Skin of body (tissue), 2 donors: ENCODE data around the gene ADAM10. TPM values are rescaled to one million over a fixed set of nuclear protein-coding genes. Genes with fewer than 3 reads are reported as not detected.

Experiments
- DNase-seq: peaks from one replicate; lab custom pipeline; 2025; lab: John Stamatoyannopoulos, UW
- total RNA-seq: library from RNA; depleted of rRNA; stranded (reverse); fragments of >200 nt; gene quantifications from one replicate; pipeline ENCODE4 v1.2.3, GENCODE V29; 2014

ADAM10 gene
- total RNA-seq, 1 donor from 2014 or later = 75.3 TPM

DNA sequence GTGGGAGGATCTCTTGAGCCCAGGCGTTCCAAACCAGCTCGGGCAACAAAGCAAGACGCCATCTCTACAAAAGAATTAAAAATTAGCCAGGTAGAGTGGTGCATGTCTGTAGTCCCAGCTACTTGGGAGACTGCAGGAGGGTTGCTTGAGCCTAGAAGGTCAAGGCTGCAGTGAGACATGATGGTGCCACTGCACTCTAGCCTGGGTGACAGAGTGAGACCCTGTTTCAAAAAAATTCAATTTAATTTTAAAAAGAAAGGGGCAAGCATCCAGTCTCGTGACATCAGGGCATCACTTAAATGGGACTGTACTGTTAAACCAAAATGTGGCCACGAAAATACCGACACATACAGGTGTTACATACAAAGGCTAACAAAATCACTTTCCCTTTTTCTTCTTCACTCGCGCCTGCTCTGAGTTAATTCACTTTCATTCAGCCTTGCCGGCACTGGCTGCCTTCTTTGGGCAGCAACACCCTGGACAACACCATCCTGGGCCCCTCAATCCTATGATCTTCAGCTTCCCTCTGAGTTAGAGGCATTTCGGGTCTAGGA is 196.1 kb downstream of the ADAM10 start:
- no peak for DNase-seq

DNA sequence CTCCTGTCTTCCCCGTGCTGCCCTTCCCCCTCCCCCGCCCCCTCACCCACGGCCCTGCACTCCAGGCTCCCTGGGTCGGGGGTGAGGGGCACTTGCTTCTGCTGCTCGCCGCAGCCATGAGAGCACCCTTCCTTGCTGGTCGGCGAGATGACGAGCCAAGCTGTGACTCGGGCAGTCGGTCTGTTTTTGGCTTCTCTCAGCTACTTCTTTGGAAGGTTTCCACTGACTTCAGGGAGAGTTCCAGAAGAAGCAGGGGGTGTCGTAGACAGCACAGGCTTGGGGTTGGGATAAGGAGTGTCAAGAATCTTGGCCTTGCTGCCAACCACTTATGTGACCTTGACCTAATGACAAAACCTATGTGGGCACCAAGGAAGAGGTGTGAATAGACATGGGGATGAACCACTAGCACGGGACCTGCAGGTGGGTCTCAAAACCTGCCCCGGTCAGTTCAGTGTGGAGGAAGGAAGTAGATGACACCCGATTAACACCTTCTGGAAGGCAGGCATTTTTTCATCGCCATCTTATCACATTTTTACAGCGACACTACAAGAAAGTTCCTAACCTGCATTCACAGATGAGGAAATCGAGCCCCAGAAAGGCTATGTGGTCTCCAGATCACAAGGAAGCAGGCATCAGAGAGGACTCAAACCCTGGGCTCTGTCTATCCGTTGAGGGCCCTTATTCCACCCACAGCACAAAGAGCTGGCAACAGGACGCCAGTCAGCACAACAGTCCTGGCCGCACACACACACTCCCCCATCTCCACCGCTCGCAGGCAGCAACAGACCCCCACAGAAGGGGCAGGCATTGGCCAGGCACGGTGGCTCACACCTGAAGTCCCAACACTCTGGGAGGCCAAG is 196.8 kb downstream of the ADAM10 start:
- no peak for DNase-seq

DNA sequence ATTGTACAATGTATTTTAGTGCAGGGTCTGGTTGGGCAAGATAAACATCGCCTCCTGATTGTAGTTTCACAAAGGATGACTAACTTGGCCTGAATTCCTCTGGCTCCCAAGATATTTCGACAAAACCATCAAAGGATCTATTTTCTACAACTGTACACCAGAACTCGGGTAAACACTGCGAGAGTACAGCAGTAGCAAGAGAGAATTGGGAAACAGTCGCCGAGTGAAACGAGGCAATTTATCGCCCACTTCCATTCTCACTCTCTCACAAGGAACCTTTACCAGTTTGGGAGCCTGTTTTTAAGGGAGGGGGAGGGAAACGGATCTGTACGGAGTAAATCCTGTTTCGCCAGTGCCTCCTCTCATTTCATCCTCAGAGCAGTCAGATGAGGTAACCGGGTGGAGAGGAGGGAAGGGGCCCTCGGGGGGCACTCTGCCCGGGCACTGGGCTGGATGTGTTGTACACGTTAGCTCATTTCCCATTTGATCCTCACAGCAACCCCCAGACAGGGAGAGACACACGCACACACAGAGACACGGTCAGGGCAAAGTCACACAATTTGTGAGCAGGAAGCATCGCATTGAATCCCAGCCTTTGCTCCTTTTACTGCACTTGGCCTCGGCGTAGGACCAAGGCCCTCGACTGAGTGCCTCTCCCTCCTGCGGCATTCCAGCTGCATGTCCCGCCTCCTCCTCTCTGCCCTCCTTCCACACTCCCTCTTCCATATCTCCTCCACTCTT is 197.6 kb downstream of the ADAM10 start:
- peak; percentile 34 for DNase-seq

DNA sequence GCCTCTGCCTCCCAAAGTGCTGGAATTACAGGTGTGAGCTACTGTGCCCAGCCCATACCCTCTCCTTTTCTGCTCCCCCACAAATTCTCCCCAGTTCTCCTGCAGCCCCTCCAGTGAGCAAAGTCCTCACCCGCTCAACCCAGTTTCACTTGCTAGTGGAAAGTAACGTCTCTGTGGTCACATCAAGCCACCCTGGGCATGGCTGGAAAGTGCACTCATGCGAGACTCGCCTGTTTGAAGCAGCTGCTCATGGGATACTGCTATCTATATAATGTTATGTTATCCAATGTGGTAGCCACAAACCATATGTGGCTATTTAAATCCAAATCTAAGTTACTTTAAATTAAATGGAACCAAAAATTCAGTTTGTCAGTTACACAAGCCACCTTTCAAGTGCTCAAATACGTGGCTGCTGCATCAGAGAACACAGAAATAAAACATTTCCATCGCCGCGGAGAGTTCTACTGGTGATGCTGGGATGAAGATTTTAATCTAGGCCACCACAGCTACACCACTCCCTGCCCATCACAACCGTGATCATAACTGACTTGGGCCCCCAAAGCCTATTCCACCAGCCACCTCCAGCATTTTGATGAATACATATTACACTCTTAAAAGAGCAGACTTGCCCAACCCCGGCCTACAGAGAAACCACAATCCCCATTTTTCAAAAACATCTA is 198.3 kb downstream of the ADAM10 start:
- DNase-seq = no peak

DNA sequence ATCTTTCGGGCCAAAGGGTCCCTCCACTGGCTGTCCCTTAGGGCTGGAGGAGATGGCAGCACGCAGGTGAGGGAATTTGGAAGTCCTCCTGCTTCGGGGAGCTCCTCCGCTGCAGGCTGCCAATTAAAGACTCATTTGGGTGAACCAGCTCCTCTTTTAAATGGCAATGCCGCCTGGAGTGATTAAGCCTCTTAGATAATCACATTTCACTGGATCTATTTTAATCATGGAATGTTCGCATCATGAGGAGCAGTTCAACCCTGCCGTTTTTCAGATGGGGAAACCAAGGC is 199.8 kb downstream of the ADAM10 start:
- DNase-seq = no peak

DNA sequence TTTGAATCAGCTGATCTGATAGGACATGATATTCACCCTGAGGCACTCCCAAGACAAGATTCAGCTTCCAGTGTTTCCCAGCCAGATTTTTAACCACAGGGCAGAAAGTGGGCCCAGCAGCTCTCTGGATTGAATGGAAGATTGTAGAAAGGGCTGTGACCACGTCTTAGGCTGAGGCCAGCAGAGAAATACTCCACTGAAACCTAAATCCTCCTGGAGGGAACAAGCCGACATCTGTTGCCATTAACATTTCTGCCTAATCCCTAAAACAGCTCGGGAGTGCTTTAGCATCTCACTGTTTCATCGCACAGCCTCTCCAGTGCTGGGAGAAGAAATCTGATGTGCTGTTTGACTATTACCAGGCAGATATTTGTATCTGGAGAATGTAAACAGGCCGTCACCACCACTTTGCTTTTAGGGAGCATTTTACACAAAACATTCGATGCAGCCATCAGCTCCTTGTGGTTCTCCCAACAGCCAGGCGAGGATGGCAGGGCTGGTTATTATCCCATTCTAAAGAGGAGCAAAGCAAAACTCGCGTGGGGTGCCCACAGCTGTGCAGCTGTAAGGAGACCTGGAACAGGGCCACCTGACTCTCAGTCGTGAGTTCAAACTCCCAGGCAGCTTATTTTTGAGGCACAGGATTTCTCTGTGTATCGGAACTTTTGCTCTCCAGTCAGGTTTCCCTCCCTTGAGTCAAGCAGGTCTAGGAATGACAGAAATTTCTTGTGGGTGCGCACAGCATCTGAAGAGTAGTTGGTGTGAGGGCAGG is 200.3 kb downstream of the ADAM10 start:
- no peak for DNase-seq

DNA sequence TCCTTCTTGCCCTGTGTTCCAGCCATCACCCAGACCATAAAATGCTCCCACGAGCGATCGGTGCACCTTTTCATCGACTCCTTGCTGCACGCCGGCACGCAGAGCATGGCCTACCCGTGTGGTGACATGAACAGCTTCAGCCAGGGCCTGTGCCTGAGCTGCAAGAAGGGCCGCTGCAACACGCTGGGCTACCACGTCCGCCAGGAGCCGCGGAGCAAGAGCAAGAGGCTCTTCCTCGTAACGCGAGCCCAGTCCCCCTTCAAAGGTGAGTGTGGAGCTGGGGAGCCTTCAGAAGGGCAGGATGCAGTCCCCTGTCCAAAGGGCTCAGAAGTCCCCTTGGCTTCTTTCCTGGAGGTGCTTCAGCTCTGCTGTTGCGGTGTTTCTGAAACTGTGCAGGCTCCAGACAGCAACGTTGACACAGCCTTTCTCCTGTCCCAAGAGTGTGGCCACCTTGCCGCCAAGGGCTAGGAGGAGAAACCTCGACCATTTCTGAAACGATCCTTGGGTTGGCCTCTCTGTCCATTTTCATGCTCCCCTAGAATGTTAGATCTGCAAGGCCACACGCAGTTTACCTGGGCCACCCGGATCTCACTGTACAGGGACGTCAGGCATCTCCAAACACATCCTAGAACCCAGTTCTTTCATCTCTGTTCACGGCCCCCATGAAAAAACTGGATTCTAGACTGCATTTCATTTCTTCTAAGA is 201.0 kb downstream of the ADAM10 start:
- no peak for DNase-seq

DNA sequence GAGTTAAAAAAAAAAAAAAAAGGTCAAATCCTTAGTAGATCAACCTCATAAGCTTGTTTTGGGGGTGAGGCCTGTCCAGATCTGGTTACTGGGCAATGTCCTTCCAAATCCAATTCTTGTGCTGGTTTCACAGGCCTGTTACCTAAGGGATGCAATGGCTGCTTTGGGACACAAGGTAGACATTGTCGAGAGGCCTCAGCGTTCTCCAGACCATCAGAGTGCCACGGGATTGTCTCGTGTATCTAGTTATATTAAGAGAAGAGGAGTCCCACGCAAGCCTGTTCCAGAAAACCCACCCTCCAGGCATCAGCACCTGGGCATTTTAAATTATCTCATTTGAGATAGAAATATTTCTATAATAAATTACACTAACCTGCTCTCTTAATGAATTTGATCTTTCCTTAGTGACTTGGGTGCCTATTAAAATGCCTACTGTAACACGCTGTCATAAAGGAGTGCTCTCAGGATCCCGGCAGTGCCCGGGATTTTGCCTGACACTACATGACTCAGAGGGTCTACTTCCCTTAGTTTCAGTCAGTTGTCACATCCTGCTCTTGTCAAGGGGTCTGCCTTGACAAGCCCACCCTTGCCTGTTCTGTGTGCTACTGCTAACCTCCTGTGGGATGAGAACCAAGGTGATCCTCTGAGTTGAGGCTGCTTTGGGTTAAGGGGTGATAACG is 201.7 kb downstream of the ADAM10 start:
- DNase-seq = no peak

DNA sequence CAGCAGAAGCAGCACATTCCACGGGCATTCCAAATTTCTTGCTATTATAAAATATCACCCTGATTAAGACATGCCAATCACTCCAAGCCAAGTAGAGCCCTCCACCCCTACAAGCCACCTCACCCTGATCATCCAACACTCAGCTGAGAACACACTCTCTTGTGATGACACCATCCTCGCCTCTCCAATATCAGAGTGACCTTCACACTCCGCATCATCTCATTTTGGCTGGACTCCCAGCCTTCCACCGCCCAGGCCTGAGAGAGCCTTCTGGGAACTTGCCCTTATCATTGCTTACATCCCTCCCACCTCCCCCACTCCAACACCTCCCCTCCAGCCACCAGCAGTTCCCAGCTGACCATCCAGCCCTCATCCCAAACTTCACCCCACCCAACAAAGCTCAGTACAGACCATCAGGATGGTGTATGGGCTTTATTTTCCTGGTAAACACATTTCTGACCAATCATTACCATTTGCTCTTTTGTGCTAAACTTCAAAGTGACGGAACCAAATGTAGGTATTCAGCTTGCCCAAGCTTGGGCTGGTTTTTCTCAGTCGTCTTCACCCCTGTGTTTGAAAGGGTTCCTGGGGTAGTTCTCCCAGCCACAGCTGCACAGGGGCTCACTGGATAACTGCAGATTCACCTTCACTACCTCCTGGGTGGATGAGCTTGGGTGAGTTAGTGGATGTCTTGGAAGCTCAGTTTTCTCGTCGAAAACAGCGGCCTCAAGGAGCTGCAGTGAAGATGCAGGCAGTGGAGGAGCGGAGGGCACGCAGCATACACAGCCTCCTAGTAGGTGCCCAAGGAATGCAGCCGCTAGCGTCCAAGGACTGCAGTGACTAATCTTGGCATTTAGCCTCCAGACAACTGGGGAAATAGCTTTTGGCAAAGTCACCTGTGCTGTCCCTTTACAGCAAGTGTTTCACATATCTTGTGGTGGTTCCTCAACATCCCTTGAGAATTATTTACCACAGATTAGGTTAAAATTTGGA is 202.6 kb downstream of the ADAM10 start:
- DNase-seq = no peak

DNA sequence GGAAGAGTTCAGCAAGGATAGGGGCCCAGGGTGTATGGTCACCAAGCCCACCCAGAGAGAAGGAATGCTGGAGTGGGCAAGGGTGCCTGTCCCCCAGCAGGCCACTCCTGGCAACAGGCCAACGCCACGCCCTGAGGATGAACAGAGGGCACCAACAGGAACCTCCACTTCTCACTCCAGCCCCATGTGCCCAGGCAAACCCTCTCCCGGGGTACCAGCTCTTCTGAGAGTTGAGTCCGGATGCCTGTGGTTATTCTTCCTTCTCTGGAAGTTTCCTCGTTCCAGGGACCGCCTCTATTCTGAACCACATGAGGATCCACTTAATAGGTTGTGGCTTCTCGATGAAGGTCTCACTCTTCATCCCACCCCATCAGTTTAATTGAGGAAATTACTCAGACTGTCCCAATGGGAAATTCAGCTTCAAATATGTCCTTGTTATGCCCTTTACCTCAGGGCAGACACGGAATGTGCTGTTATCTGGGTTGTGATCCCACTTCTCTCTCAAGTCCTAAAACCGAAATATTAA is 203.4 kb downstream of the ADAM10 start:
- no peak for DNase-seq

DNA sequence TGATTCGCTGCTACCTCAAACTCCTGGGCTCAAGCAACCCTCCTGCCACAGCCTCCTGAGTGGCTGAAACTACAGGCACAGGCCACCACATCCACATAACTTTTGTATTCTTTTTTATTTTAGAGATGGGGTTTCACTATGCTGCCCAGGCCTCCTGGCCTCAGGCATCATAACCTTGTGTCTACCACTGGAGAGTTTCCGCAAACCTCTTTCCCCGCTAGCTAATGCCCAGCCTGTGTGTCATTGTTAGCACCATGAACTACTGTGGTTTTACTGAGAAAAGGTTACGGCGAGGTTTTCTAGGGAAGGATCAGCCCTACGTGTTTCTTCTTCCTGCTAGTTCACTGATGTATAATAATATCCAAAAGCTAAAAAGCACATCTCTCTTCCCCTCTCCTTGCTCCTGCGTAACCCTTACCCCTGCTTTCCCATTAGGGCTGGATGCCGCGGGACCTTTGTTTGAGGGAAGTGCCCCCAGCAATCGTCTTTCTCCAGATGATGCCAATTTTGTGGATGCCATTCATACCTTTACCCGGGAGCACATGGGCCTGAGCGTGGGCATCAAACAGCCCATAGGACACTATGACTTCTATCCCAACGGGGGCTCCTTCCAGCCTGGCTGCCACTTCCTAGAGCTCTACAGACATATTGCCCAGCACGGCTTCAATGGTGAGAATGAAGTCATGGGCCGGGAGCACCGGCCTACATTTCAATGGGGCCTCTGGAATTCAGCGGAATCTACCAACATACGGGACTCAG is 204.0 kb downstream of the ADAM10 start:
- DNase-seq = no peak

DNA sequence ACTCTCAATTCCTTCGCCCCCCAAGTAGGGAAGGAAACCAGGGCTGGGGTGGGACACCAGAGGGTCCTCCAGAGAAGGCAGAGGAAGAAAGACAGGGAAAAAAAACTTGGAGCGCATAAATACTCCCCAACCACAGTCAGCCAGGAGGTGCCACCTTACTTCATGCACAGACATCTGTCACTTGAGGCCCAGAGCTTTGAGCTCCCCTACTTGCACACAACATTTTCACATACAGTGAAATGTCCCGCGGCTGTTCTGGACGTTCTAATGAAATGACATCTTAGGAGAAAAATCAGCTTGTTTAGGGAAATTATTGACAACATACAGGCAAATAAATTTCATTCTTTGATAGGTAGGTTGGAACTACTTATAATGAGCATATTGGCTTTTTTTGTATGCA is 204.8 kb downstream of the ADAM10 start:
- DNase-seq = no peak

DNA sequence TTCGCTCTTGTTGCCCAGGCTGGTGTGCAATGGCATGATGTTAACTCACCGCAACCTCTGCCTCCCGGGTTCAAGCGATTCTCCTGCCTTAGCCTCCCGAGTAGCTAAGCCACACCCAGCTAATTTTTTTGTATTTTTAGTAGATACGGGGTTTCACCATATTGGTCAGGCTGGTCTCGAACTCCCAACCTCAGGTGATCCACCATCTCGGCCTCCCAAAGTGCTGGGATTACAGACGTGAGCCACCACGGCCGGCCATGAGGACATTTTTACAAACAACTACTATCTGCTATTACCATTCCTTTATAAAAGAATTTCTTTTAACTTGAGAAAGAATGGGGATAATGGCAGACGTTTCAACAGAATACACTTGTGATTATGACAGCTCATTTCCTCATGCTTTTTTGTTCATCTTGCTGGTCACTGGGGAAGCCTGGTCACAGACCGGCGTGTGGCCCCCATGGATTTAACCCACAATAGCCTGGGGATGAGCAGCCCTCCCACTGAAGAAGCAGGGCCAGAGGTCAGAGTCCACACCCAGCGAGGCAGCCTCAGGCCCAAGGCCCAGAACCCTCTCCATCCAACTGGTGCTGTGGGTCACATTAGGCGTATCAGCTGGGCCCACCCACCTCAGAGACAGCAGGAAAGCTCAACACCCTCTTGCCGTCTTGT is 205.7 kb downstream of the ADAM10 start:
- DNase-seq = no peak

DNA sequence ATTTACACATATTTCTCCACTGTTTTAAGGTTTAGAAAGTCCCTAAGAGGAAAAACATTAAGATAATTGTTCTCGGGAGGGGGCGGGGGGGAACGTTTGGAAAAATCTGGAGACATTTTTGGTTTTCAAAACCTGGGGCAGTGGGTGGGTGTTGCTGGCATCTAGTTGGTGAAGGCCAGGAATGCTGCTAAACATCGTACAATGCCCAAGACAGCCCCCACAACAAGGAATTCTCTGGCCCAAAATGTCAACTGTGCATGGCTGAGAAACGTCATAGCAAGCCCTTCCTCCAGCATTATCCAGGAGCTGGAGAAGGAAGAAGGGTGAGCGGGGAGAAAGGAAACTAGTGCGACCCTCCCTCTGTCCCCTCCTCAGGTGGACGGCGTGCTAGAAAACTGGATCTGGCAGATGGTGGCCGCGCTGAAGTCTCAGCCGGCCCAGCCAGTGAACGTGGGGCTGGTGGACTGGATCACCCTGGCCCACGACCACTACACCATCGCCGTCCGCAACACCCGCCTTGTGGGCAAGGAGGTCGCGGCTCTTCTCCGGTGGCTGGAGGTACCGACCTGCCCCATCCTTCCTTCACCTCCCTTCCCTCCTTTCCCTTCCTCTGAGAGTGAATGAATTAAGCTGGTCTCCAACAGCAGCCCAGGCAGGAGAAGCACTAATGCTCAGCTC is 208.0 kb downstream of the ADAM10 start:
- DNase-seq = no peak

DNA sequence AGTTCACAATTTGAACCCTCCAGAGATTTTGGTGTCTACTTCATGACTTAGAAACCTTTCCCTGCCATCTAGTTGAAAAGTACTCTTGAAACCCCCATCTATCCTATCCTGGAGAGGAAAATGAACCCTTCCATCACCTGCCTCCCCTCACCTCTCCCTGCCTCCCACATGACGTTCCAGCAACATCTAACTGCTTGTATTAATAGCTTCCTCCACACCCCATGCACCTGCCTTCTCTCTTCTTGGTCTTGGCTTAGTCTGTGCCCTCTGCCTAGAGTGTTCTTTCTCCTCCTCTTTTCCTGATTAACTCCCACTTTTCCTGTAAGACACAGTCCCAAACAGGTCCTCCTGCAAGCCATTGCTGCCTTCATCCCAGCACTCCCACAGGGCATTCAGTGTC is 210.0 kb downstream of the ADAM10 start:
- no peak for DNase-seq

DNA sequence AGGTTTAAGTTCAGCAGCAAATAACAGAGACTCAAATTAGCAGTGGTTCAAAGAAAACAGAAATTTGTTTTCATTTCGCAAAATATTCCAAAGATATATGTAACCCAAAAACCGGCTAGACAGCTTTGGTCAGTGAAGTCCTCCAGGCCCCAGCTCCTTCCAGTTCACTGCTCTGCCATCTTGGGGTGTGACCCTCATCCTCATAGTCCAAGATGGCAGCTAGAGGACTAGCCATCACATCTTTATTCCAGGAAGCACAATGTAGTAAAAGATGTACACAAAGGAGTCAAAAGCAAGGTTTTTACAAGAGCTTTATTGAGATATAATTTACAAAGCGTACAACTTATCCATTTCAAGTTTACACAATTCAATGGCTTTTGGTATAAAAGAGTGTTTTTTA is 210.6 kb downstream of the ADAM10 start:
- no peak for DNase-seq
